Activated CD4-positive, CD25-positive, alpha-beta regulatory T cell treated with anti-CD3 and anti-CD28 coated beads, Interleukin-2, amount 50 U/mL, for 16 hours (primary cell): ENCODE measurements around the gene NHERF1.

Source experiments
- DNase-seq: peaks from one replicate; pipeline ENCODE4 v3.0.0-alpha.2; 2020; ENCODE audit warnings: low read depth, low spot score

Gene NHERF1

DNA sequence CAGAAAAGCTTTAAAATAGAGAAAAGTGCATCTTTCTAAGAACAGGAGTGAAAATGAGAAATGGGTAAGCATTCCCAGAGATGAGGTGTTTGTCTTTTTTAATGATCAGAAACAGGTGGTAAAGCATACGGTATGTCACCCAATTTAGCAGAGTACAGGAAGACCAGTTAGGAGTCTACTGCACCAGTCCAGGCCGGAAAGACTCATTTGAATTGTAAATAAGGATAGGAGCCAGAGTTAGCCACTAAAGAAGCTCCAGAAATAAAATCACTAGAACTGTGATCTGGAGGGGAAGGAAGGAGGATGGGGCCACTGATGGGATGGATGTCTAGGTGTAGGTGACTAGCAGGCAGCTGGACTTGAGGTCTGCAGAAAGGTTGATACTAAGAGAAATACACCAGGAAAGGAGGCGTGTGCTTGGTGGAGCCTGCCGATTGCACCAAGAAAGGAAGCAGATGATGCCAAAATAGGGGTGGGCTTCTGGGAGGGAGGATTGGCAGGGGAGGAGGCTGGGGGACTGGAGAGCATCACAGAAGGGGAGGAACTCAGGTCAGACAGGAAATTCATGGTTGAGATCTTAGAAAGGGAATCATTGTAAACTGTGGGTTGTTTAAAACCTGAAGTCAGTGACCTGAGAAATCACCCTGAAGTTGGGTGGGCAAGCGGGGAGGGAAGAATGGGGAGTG lies 35.8 kb downstream of the NHERF1 start:
- no peak for DNase-seq

DNA sequence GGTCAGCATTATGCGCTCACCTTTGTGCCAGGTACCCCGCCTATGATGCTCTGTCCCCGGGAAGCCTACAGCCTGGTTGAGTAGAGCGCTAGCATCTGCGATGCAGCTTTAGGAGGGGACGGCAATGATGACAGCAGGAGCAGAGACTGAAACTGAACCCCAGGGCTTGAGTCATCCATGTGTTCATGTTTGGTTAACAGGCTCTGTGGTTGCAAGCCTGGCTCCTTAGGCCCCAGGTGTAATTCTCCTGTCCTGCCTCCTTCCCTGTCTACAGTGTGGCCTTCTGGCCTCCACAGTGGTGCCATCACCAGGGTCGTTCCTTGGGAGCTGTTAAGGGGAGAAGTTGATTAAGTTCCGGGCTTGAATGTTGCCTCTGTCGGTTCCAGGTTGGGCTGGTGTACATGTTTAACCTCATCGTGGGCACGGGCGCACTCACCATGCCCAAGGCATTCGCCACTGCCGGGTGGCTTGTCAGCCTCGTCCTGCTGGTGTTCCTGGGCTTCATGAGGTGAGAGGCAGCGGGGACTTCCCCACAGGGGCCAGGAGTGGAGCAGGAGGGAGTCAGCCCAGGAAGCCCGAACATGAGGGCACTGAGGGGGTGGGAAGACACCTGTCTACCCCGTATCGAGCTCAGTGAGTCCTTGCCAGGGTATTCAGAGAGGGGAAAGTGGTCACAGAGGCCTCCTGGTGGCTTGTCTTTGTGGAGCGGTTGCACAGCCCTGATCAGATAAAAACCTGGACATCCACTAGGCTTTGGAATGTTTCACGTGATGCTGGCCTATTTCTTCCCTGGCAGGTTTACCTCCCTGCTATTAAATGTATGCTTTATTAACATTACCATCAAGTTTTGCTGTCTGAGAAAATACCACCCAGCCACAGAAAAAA lies 36.9 kb downstream of the NHERF1 start:
- DNase-seq, result no peak

DNA sequence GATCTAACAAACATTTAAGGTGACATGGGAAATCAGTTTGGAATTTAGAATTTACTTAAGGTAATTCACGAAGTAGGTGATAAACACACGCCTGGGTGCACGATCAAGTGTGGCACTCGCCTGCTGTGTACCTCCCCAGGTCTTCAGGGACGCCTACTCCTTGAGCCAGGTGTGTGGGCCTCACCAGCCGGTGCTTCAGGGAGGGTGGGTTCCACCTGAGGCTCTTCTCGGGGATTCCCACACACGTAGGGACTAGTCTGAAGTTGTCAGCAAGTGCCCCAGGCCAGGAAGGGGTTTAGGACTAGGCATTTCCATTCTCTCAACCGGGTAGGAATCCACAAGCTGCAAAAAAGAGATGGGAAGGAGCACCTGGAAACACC lies 37.5 kb downstream of the NHERF1 start:
- no peak for DNase-seq

DNA sequence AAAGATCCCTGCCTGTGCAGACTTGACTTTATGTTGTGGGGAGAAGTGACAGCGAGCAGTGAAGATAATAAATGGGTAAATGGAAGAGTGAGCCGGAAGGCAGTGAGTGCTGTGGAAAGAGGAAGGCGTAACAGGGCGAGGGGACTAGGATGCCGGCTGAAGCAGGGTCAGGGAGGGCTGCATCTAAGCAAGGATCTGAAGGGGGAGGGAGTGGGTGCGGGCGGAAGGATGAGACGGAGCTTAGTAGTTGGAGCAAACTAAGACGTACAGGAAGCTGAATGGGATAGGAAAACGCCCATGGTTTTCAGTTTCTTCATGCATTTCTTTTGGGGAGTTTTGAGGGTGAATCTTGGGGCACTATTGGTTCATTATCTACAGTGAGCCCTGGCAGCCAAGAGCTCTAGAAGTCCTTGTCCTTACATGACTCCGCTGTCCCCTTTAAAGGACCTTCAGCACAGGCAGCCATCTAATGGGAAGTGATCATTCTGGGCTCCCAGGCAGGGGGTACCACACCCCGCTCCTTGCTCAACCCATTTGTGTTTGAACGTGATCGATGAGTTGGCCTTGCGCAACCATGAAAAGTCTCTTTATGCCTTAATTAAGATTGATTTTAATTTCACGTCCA lies 38.1 kb downstream of the NHERF1 start:
- no peak for DNase-seq

DNA sequence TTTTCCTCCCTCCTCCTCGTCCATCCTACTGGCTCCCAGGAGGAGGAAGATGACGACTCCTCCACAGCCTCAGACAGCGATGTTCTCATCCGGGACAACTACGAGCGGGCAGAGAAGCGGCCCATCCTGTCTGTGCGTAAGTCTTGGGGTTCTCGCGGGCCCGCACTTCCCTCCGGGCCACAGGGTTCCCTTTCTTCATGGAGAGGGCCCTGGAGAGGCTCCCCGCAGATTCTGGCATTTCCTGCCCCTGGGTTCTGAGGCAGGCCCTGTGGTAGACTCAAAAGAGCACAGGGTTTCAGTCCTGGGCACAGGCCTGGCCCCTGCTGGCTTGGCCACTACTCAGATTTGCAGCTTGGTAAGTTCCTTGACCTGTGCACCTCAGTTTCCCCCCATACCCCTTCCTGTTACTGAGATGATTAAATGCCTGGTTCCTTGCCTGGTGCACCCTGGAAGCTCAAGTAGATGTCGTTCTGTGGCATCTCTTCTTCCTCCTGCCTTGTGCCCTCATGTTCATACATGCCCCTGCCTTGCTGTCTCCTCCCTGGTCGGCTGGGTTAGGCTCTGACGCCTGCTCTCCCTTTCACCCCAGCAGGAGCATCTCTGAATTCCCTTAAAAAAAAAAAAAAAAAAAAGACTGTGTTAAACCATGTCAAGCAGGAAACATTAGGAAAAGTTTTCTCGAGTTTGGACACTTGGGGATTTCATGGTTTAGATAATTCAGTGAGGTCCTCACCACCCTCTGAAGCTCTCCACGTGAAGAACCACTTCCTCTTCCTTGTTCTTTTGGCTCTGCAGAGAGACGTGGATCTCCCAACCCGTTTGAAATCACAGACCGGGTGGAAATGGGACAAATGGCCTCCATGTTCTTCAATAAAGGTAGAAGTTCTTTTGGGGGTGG lies 42.0 kb downstream of the NHERF1 start:
- DNase-seq, result no peak

DNA sequence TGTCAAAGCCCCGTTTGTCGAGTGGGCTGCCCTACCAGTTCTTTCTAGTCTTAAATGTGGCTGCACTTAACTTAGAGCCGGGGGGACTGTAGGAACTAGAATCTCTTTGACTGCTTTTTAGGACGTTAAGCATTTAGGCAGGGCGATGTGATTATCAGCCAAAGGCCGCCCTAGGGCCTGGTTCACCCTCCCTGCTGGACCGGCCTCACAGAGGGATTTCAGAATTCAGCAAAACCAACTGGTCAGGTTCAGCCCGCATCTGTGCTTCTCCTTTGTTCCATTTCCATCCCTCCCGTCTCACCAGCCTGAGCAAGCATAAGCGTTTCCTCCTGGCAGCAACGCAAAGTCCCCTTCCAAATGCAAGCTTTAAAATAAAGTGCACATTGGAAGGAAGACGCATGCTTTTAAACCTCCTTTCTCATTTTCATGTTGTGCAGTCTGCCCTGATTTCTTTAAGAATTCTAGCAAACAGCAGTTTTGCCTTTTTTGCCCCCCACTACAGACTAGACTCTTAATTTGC lies 44.2 kb downstream of the NHERF1 start:
- no peak for DNase-seq

DNA sequence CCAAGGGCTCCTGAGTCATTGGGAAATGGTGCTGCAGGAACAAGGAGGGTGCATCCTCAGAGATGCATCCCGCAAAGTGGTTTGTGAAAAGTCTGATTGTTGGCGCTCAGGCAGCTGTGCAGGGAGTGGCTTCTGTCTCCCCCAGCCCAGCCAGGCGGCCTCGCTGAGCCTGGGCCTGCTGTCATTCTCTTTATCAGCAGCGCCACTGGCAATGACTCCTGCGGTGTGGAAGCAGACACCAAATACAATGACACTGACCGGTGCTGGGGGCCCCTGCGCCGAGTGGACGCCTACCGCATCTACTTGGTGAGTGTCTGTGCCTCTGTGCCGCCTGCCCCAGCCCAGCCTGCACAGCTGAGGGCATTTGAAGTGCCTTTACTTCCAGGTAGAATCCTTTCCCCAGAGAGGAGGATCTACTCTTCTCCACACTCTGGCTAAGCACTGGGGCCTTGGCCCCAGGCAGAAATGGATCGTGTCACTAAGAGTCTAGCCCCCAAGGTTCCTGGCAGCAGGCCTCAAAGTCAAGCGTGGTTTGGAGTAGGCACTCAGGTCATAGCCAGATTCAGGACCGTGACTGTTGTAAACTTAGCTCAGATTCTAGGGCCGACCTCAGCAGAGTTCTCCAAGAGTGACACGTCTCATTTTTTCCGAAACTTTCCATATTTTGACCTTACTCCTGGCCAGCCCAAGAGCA lies 47.0 kb downstream of the NHERF1 start:
- DNase-seq, result no peak

DNA sequence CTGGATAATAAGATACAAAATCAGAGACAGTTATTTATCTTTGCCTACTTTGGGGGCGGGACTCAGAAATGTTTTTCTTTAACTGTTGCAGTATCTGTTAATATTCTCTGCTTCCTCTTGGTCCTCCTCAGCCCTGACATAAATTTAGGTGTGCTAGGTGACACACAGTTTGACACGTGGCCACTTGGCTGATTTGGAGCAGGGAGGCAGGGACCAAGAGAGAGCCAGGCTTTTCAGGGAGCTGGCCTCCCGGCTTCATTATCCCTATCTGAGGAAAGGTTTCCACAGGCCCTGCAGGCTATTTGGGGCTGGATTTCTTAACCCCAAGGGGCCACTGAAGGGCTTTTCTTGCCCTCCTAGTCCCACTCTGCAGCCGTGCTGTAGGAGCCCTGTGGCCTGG lies 47.8 kb downstream of the NHERF1 start:
- DNase-seq, result no peak

DNA sequence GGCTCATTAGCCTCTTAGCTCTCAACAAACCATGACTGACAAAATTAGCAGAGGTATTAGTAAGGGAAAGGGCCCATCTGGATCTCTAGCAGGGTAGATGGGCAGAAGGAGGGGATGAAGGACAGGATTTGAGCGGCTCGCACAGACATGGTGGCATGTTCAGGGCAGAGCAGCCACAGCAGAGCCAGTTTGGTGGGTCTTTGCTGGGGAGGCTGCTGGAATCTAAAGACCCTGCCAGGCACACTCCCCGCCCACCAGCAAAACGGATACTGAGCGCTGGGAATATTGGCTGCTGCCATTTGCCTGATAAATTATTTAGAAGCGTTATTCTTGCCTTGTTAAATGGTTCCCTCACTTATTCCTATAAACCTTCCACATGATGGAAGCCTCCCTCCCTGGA lies 48.4 kb downstream of the NHERF1 start:
- DNase-seq, result no peak

DNA sequence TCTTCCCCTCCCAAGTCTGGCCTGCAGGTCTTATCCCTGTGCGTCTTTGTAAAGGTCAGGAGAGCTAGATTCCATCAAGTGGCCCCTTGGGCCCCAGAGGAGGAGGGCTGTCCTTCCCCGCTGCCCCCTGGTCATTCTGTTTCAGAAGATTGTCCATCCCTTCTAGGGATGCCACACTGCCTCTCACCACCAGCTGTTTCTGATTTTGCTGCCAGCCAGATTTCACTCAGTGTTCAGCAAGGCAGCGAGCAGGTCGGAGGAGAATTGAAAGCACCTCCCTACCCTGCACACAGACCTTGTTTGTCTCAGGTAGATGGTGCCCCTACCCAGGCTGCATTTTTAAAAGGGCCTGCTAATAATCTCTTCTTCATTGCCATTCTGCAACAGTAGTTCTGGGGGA lies 49.4 kb downstream of the NHERF1 start:
- DNase-seq, result no peak

DNA sequence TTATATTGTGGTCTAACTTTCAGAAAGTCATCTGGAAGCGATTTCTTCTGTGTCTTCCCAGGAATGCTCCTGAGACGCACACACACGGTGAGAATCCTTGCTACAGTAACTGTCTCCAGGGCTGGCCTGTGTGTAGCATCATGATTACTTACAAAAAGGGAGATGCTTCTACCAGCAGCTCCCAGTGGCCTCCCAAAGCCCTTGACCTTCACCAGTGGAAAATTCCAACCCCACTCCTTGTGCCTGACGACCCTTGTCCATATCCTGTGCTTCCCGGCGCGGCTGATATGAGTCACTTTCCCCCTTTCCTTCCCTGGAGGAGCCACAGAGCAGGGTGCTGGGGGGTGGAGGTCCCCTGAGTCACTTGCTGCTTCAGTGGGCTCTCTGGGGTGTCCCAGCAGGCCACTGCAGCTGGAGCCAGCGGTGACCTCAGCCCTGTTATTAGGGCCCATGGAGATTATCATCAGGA lies 49.8 kb downstream of the NHERF1 start:
- DNase-seq, result no peak

DNA sequence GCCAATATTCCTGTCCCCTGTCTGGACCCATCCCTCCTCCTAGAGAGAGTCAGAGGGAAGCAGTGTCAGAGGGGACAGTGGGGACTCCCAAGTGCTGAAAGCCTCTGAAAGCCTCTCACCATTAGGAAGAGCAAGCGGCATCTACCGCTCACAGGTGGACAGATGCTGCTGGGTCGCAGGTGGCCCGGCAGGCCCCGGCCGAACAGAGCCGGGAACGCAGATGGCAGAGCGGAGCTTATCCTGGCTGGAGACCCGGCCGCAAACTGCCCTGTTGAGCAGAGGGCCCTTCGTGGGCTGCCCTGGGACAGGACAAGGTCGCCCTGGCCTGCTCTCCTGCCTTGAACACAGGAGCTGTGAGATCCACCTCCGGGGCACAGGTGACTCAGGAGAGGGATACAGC lies 50.7 kb downstream of the NHERF1 start:
- no peak for DNase-seq

DNA sequence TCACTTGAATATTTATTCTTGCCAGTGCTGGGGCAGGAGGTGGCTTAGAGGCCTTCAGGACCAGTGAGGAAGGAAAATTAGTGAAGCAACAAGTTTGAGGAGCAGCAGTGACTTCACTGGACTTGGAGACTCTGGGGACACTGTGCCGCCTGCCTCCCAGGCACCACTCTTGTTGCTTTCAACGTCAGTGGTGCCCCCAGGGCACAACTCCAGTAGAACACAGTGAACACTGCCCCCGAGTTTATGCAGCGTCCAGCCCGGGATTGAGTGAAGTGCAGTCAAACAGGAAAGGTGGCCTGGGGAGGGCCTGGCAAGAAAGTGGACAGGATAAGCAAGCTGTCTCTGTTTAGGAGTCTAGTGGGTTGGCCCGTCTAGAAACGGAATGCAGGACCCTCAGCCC lies 52.1 kb downstream of the NHERF1 start:
- no peak for DNase-seq

DNA sequence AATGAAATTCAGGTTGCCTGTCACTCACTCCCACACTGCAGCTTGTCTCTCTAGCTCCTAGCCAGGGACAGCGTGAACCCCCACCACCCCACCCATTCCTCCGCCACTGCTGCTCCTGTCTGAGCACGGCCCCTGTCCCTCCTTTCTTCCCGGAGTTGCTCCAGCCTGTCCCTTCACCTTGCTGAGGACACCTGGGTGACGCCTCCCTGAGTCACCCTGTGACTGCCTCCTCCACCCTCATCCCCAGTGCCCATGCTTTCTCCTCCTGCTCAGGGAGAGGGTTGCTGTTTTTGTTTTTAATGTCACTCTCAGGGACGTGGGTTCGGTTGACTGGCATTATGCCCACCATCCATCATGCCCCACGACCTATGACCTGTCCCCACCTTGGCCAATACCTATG lies 53.5 kb downstream of the NHERF1 start:
- no peak for DNase-seq

DNA sequence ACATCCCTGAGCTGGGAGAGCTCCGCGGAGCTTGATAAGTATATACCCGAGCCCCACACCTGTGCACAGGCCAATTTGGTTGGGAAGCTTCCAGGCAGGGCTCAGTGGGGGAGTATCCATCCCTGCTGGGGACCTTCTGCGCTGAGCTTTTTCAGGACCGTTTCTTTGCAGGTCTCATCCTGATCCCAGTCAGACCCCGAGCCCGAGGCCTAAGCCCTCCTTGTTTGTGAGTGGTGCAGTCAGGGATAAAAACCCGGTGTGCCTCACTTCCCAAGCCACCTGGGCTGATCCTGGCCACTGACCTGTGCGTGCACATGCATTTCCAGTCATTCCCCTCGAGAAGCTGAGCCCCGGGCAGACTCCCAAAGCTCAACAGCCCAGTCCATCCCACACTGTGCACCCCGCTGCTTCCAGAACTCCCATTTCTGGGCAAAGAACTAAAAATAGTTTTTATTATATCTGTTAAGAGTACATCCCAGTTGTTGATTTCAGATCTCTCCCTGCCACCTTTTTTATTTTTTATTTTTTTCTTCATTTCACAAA lies 55.0 kb downstream of the NHERF1 start:
- no peak for DNase-seq

DNA sequence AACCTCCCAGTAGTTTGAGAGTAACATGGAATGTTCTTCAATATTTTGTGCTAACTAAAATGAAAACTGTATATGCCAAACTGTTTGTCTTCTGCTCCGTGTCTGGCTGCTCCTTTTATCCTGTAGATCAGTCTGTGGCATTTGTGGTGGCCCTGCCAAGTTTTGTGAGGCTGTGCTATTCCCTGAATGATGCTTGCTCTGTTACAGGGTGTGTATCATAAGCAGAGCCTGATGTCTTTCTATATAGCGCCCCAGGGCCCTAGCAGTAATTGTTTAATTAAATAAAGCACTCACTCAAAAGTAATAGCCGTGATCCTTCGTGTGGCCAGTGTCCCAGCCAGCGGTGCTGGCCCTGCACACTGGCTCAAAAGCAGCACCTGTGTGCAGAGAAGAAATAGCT lies 55.5 kb downstream of the NHERF1 start:
- no peak for DNase-seq

DNA sequence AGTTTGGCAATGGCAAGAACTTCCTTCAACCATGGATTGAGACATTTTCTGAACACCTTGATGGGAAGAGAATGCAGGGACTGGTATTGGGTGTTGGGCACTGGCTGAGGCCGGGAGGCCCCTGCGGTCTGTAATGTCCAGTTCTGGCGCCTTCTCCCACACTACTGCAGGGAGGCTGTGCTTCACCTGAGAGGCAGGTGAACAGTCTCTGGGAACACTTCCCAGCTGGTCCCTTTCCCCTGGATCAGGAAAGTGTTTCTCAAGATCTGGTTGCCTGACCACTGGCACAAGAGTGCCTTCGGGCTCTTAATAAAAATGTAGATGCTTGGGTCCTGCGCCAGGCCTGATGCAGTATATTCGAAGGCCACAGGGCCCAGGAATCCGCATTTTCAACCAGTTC lies 56.3 kb downstream of the NHERF1 start:
- DNase-seq, result no peak

DNA sequence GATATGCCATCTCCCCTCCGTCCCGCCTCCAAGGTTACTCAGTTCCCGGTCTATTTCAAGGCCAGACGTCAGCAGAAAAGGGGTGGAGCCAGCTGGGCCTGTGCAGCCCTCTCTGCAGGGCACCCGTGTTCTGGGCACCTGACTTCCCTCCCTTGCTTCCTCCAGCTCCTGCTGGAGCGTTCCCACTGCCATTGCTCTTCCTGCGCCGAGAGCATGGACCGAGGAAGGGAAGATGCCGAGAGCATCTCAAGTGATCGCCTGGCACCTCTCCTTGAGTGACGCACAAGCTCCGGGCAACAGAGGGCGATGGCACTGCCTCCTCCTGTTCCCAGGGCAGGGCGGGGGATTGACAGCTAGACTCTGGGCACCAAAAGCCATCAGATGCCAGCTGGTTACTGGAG lies 57.2 kb downstream of the NHERF1 start:
- no peak for DNase-seq

DNA sequence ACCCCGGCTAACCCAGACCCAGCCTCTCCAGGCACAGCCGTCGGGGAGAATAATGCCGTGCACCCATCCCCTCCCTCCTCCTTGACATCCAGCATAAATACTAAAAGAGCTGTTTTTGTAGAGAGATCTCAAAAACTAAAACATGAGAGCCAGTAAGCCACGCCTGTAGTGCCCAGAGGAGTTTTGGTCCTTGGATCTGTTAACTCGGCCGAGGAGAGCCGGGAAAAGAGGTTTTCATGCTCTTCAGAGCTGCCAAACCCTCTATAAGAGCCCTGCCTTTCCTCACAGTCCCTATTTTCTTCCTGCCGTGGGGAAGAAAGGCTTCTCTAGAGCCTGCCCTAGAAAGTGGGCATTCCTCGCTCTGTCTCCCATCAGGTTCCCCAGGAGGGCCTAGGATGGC lies 57.9 kb downstream of the NHERF1 start:
- DNase-seq, result no peak

DNA sequence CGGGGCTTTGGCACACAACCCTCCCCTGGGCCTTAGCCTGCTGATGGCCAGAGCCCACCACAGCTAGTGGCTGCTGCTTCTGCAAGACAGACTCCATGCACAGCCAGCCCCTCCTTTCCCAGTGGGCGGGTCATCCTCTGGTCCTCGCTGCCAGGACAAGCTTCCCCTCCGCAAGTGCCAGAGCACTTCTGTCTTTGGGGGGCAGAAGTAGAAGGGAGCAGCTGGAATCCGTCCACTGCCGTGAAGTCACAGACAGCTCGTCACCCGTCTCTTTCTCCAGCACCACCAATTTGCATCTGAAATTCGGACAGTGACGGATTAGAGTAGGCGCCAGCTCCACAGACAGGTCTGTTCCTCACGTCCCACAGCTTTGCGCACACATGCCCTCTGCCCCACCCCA lies 59.0 kb downstream of the NHERF1 start:
- DNase-seq, result no peak

DNA sequence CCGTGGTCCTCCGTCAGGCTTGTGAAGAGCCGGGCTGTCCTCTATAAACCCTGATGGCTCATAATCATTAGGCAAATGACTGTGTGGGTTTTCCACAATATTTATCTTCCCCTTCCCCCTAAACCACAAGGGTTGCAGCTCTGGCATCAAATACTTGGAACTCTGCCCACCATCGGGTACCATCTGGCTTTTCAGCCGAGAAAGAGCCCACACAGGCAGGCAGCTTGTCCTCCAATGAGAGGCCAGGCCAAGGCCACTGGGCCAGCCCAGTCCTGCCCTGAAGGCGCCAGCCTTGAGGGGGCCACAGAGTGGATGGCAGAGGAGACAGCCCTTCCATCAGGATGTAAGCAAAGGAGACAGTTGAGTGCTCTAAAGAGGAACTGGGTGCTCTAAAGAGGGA lies 59.5 kb downstream of the NHERF1 start:
- no peak for DNase-seq
